ENCODE measurements around the gene UTP15. TPM values are rescaled to one million over a fixed set of nuclear protein-coding genes. Genes with fewer than 3 reads are reported as not detected.
A peak's percentile ranks its signal among the peaks of the same experiment; 100 is the strongest.

UTP15 gene
- total RNA-seq, 1 experiment from 2014 or later = 41.3 TPM

- Mint-ChIP-seq H3K9me3 (ENCODE audit: unreplicated experiment) (no peaks in the 10 kb centered on the region), H3K27ac (ENCODE audit: low read depth, unreplicated experiment) (no peak overlapping the region), H3K4me3 (ENCODE audit: unreplicated experiment) (peak overlapping the region; percentile 72), H3K4me1 (ENCODE audit: insufficient read depth, unreplicated experiment) (peaks cover 25% of the 10 kb centered on the region), H3K27me3 (ENCODE audit: insufficient read depth, unreplicated experiment) (no peaks in the 10 kb centered on the region), H3K36me3 (ENCODE audit: insufficient read depth, unreplicated experiment) (peaks cover 4% of the 10 kb centered on the region)
- no peak for TF ChIP-seq CTCF (IDR thresholded peaks at IDR 0.05; ENCODE audit: unreplicated experiment)
- intact Hi-C loops (cut with micrococcal nuclease) = no loop called here
- BruUV-seq (replicated peaks) = no TSS peak
- CTCF ChIA-PET = interaction anchor here (0.6 to 2.1 kb wide), 8 partner anchors 10 to 205 kb away, joined by 3 to 13 read pairs (median 4); no protein-coding TSS in a partner anchor
- POLR2A ChIA-PET = interaction anchor here (0.6 to 5.0 kb wide), 14 partner anchors 10 to 189 kb away, joined by 3 to 87 read pairs (median 4); partner anchors contain the start of genes ANKRA2 and UTP15
- no peak for DNase-seq (ENCODE audit: unreplicated experiment)
Observed at GRCh38 chr5:73624888-73625287, 59.3 kb downstream of the UTP15 start.

GRCh38 chr5:73625372-73625943 is 59.9 kb downstream of the UTP15 start:
- CTCF ChIA-PET = interaction anchor here (0.6 to 2.1 kb wide), 8 partner anchors 10 to 204 kb away, joined by 3 to 13 read pairs (median 4); no protein-coding TSS in a partner anchor
- Mint-ChIP-seq H3K9me3 (ENCODE audit: unreplicated experiment) (no peaks in the 10 kb centered on the region), H3K27me3 (ENCODE audit: insufficient read depth, unreplicated experiment) (no peaks in the 10 kb centered on the region), H3K27ac (ENCODE audit: low read depth, unreplicated experiment) (no peak overlapping the region), H3K4me3 (ENCODE audit: unreplicated experiment) (peak overlapping the region; percentile 72), H3K36me3 (ENCODE audit: insufficient read depth, unreplicated experiment) (peaks cover 9% of the 10 kb centered on the region), H3K4me1 (ENCODE audit: insufficient read depth, unreplicated experiment) (peaks cover 29% of the 10 kb centered on the region)
- TSS peak; percentile 28 for BruUV-seq (replicated peaks)
- DNase-seq (ENCODE audit: unreplicated experiment) = no peak
- intact Hi-C loops (cut with micrococcal nuclease) = no loop called here
- POLR2A ChIA-PET = interaction anchor here (0.6 to 5.0 kb wide), 18 partner anchors 11 to 188 kb away, joined by 3 to 87 read pairs (median 4); partner anchors contain the start of genes ANKRA2 and UTP15
- no peak for TF ChIP-seq CTCF (IDR thresholded peaks at IDR 0.05; ENCODE audit: unreplicated experiment)

GRCh38 chr5:73625944-73626811 is 60.6 kb downstream of the UTP15 start, which contains the start of gene ARHGEF28:
Gene ARHGEF28, plus strand, starts transcription at chr5:73626196. Its CDS starts 58,656 bp downstream, at chr5:73684852.
- Mint-ChIP-seq H3K36me3 (ENCODE audit: insufficient read depth, unreplicated experiment) (peaks cover 9% of the 10 kb centered on the region), H3K4me1 (ENCODE audit: insufficient read depth, unreplicated experiment) (peaks cover 34% of the 10 kb centered on the region), H3K27me3 (ENCODE audit: insufficient read depth, unreplicated experiment) (no peaks in the 10 kb centered on the region), H3K4me3 (ENCODE audit: unreplicated experiment) (peak within 1 kb of the TSS; percentile 72), H3K9me3 (ENCODE audit: unreplicated experiment) (no peaks in the 10 kb centered on the region), H3K27ac (ENCODE audit: low read depth, unreplicated experiment) (peak within 1 kb of the TSS; percentile 46)
- DNase-seq (ENCODE audit: unreplicated experiment) = peak; percentile 79
- ChIA-PET POLR2A (interaction anchor here (0.7 to 5.0 kb wide), 21 partner anchors 11 to 188 kb away, joined by 3 to 87 read pairs (median 4); partner anchors contain the start of genes ANKRA2 and UTP15), CTCF (interaction anchor here (1.0 to 2.0 kb wide), 7 partner anchors 9 to 167 kb away, joined by 3 to 13 read pairs (median 4); no protein-coding TSS in a partner anchor)
- no peak for TF ChIP-seq CTCF (IDR thresholded peaks at IDR 0.05; ENCODE audit: unreplicated experiment)
- BruUV-seq (replicated peaks) = no TSS peak
- intact Hi-C loops (cut with micrococcal nuclease) = loop anchor here (2.0 kb wide), 1 partner anchor 67 kb away; no protein-coding TSS in a partner anchor

Data from MCF 10A (cell line).